ENCODE results near the gene RABGGTB. TPM values are rescaled to one million over a fixed set of nuclear protein-coding genes. Genes with fewer than 3 reads are reported as not detected.

Gene RABGGTB
- 10 to 100 TPM; 58.2 to 71.7 (median 61.4) TPM for total RNA-seq

DNA sequence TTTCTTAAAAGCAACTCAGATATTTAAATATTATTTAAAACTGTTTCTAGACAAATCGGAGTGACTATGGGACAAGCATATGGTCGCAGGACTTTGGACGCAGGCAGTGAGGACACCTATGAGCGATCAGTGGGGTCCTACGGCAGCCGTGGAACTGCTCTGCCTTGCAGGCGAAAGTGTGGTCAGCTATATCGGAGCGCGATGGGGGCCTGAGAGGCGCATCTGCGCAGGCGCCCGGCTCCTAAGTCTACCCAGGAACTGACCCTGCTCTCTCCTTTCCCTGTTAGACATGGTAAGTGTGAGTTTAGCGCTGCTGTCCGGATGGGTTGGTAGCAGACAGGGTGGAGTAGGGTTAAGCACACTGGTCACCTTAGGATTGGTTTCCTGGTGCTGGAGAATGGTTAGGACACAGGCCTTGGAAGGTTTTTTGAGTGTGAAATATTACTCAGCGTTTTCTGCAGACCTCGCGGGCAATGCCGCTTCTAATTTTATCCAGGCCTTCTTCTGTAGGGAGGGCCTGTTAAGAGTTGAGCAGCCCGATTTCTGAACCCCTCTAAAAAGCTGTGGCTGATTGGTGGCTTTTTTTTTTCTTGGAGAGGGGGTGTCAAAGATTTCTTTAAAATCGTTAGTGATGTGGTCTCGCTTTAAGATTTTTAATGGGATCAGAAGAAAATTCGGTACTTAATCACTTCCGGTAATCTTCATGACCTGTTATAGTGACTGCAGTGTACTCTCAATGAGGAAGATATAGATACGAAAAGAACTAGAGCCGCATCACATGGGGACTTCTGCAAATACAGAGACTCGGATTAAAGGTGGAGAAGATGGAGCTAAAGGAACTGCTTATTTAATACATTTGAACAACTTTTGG, at the start of gene RABGGTB:
TSS of gene RABGGTB (plus strand) at position 274 of the 871 bp plus-strand sequence. CDS start at position 290, 16 bp downstream.
- TF ChIP-seq, protein P1, sequence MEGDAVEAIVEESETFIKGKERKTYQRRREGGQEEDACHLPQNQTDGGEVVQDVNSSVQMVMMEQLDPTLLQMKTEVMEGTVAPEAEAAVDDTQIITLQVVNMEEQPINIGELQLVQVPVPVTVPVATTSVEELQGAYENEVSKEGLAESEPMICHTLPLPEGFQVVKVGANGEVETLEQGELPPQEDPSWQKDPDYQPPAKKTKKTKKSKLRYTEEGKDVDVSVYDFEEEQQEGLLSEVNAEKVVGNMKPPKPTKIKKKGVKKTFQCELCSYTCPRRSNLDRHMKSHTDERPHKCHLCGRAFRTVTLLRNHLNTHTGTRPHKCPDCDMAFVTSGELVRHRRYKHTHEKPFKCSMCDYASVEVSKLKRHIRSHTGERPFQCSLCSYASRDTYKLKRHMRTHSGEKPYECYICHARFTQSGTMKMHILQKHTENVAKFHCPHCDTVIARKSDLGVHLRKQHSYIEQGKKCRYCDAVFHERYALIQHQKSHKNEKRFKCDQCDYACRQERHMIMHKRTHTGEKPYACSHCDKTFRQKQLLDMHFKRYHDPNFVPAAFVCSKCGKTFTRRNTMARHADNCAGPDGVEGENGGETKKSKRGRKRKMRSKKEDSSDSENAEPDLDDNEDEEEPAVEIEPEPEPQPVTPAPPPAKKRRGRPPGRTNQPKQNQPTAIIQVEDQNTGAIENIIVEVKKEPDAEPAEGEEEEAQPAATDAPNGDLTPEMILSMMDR (IDR thresholded peaks at IDR 0.05; ENCODE audit: low read depth) = no peak

DNA sequence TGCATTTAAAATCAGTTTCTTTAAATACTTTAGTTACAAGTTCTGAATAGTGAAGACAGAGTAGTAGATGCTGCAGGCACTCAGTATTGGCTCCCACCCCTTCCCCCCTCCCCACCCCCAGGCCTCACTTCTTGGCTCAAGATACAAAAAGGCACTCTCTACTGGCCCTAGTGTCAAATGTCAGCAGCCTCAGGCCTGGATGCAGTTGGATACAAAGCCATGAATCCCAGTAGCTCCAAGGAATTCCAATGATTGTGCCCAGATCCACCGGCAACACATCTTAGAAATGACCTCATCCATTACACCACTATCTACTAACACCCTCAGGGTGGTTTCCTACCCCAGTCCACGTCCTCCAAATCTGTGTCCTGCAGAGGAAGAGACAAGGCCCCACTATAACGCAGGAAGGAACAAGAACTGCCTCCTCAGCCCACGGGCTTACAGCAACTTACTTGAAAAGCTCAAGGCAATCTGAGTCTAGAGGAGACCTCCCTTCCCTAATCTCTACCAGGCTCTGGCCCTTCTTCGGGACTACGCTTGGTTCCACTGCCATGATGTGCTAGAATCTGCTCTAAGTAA, 43.9 kb upstream of the RABGGTB start:
- TF ChIP-seq, protein P1 (IDR thresholded peaks at IDR 0.05; ENCODE audit: low read depth) = no peak

DNA sequence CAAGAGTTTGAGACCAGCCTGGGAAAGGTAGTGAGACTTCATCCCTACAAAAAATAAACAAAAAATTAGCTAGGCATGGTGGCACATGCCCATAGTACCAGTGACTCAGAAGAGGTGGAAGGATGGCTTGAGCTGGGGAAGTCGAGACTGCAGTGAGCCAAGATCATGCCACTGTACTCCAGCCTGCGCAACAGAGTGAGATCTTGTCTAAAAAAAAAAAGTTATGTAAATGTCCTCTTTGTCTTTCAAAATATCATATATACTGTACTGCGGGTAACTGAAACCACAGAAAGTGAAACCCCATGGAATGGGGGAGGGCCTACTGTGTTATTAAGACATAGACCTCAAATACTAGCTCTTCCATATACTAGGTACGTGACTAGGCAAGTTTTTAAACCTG, 40.8 kb upstream of the RABGGTB start:
- TF ChIP-seq, protein P1 (IDR thresholded peaks at IDR 0.05; ENCODE audit: low read depth) = no peak

DNA sequence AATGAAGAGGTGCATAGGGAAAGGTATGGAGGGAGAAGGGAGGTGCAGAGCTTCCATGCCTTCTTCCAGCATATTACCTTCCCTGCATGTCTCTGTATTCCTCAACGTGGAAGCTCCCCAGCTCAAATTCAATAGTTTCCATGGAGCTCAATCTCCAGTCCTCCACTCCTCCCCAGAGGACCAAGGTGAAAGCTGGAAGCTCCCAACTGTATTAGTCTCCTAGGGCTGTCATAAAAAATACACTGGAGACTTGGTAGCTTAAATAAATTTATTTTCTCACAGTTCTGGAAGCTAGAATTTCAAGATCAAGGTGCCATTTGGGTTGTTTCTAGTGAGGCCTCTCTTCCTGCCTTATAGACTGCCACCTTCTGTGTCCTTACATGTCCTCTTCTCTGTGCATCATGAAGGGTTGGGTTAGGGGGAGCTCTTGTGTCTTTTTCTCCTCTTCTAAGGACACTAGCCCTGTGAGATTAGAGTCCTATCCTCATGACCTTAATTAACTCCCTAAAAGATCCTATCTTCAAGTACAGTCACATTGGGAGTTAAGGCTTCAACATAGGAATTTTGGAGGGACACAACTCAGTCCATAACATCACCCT, 21.9 kb upstream of the RABGGTB start:
- TF ChIP-seq, protein P1 (IDR thresholded peaks at IDR 0.05; ENCODE audit: low read depth) = no peak

DNA sequence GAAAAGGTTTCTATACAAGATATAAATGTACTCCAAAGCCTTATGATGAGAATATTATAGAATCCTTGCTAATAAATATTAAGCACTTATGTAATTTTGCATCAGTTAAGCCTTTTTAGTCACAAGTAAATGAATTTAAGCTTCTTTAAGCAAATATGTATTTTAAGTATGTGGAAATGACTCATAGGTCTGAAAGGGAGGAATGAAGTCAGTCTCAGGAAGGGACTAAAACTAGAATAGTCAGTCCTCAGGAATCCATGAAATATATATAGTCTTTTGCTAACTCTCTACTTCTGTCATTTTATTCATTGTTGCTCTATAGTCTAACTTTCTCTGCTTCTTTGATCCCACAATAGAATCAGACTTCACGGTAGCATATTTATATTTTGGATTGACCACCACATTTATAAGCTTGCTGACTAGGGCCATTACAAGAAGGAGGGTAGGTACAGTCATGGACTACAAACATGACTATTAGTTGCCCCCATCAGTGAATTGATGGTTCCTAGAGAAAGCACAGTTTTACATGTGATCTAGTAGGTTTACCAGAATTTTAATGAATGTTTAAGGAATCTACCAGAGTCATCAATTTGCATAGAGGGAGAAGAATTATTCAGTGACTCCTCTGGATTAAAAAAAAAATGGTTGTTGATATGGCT, 20.2 kb upstream of the RABGGTB start:
- TF ChIP-seq, protein P1 (IDR thresholded peaks at IDR 0.05; ENCODE audit: low read depth) = no peak

DNA sequence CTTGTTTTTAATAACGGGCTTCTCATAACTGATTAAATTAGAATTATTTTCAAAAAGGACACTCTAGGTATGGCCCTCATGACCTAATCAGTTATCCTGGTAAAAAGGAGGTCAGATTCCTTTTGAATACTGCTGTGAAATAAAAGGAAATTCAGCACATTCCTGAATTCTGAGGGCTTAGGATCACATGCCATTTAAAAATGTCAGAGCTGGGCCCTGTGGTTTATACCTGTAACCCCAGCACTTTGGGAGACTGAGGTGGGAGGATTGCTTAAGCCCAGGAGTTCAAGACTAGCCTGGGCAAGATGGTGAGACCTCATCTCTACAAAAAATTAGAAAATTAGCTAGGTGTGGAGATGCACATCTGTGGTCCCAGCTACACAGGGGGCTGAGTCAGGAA, 18.0 kb upstream of the RABGGTB start:
- TF ChIP-seq, protein P1 (IDR thresholded peaks at IDR 0.05; ENCODE audit: low read depth) = no peak
